NB4 (cell line): ENCODE data around the gene LDAH.

ENCODE experiments used
- MYC ChIP-seq: IDR thresholded peaks from 2 replicates; pipeline ENCODE4 v1.6.1; 2011; ENCODE audit warnings: low read depth, low read length
- POLR2A ChIP-seq: IDR thresholded peaks from 2 replicates; pipeline ENCODE4 v1.6.1; 2011; ENCODE audit warnings: mild to moderate bottlenecking; ENCODE audit not compliant: insufficient read length; ENCODE audit errors: extremely low read depth
- TF ChIP-seq, protein P1 (sequence below): IDR thresholded peaks from one replicate; pipeline ENCODE4 v1.5.1; 2012; ENCODE audit warnings: low read depth, low read length

DNA sequence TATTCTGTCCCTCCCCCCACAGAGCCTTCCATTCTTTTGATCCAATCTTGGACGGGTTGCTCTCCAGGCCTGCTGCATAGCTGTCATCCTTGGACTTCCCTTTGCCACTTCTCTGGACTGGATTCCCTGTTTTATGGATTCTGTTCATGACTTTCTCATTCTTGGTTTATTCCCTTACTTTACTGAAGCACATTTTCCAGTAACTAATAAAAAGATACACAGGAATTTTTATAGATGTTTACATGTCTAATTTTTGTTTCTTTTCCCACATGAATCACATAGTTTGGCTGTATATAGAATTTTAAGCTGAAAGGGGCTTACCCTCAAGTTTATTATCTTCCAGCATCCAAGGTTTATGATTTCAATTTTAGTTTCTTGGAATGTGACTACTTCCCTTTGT lies 118.0 kb downstream of the LDAH start:
- TF ChIP-seq, protein P1, sequence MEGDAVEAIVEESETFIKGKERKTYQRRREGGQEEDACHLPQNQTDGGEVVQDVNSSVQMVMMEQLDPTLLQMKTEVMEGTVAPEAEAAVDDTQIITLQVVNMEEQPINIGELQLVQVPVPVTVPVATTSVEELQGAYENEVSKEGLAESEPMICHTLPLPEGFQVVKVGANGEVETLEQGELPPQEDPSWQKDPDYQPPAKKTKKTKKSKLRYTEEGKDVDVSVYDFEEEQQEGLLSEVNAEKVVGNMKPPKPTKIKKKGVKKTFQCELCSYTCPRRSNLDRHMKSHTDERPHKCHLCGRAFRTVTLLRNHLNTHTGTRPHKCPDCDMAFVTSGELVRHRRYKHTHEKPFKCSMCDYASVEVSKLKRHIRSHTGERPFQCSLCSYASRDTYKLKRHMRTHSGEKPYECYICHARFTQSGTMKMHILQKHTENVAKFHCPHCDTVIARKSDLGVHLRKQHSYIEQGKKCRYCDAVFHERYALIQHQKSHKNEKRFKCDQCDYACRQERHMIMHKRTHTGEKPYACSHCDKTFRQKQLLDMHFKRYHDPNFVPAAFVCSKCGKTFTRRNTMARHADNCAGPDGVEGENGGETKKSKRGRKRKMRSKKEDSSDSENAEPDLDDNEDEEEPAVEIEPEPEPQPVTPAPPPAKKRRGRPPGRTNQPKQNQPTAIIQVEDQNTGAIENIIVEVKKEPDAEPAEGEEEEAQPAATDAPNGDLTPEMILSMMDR = no peak
- no peak for TF ChIP-seq MYC
- TF ChIP-seq POLR2A = no peak
